CD4-positive, alpha-beta T cell treated with Interleukin-15 for 4 hours (primary cell): ENCODE measurements around the gene ADGRF5.
A peak's percentile ranks its signal among the peaks of the same experiment; 100 is the strongest.
"Not testable (repeated sequence)": the region's sequence is repeated elsewhere in the genome, so short reads cannot be mapped to it uniquely, and the experiment has no call there.

ENCODE experiments used
- DNase-seq: peaks from one replicate; pipeline ENCODE4 v3.0.0-alpha.2; 2020; ENCODE audit warnings: low spot score

Gene ADGRF5

GRCh38 chr6:46894433-46894832, 27.3 kb downstream of the ADGRF5 start:
- DNase-seq, result no peak

- no peak for DNase-seq
These were observed 28.1 kb downstream of the ADGRF5 start for GRCh38 chr6:46893648-46894047.

- DNase-seq, result no peak
These were observed 30.4 kb downstream of the ADGRF5 start for GRCh38 chr6:46891252-46891795.

- DNase-seq, result no peak
These were observed 33.2 kb downstream of the ADGRF5 start for GRCh38 chr6:46888578-46888977.

- no peak for DNase-seq
These were observed 33.7 kb downstream of the ADGRF5 start for GRCh38 chr6:46888031-46888430.

- no peak for DNase-seq
These were observed 39.1 kb downstream of the ADGRF5 start for GRCh38 chr6:46882645-46883044.

GRCh38 chr6:46879003-46879402, 42.7 kb downstream of the ADGRF5 start:
- no peak for DNase-seq

GRCh38 chr6:46876126-46876525, 45.6 kb downstream of the ADGRF5 start:
- DNase-seq, result no peak

- no peak for DNase-seq
These were observed 54.3 kb downstream of the ADGRF5 start for GRCh38 chr6:46867411-46867810.

- no peak for DNase-seq
These were observed 56.5 kb downstream of the ADGRF5 start for GRCh38 chr6:46865221-46865620.

- DNase-seq, result no peak
These were observed 57.9 kb downstream of the ADGRF5 start for GRCh38 chr6:46863791-46864190.

- DNase-seq, result no peak
These were observed 59.4 kb downstream of the ADGRF5 start for GRCh38 chr6:46862381-46862780.

GRCh38 chr6:46855966-46856365, 65.8 kb downstream of the ADGRF5 start:
- DNase-seq, result peak; percentile 15

- DNase-seq, result not testable (repeated sequence)
These were observed 70.2 kb downstream of the ADGRF5 start for GRCh38 chr6:46851576-46851975.

GRCh38 chr6:46850792-46851191, 70.9 kb downstream of the ADGRF5 start:
- DNase-seq, result no peak

- DNase-seq, result no peak
These were observed 72.4 kb downstream of the ADGRF5 start for GRCh38 chr6:46849361-46849690.

- peak; percentile 39 for DNase-seq
These were observed 72.9 kb downstream of the ADGRF5 start for GRCh38 chr6:46848684-46849360.

- DNase-seq, result no peak
These were observed 76.6 kb downstream of the ADGRF5 start for GRCh38 chr6:46845126-46845525.

- not testable (repeated sequence) for DNase-seq
These were observed 79.4 kb downstream of the ADGRF5 start for GRCh38 chr6:46842252-46842846.

GRCh38 chr6:46838033-46838432, 83.7 kb downstream of the ADGRF5 start:
- no peak for DNase-seq

- DNase-seq, result not testable (repeated sequence)
These were observed 86.7 kb downstream of the ADGRF5 start for GRCh38 chr6:46834991-46835390.

GRCh38 chr6:46834257-46834916, 87.4 kb downstream of the ADGRF5 start:
- not testable (repeated sequence) for DNase-seq

GRCh38 chr6:46832816-46833215, 88.9 kb downstream of the ADGRF5 start:
- DNase-seq, result no peak
